ENCODE data around the gene OTUD4.

The OTUD4 gene

DNA sequence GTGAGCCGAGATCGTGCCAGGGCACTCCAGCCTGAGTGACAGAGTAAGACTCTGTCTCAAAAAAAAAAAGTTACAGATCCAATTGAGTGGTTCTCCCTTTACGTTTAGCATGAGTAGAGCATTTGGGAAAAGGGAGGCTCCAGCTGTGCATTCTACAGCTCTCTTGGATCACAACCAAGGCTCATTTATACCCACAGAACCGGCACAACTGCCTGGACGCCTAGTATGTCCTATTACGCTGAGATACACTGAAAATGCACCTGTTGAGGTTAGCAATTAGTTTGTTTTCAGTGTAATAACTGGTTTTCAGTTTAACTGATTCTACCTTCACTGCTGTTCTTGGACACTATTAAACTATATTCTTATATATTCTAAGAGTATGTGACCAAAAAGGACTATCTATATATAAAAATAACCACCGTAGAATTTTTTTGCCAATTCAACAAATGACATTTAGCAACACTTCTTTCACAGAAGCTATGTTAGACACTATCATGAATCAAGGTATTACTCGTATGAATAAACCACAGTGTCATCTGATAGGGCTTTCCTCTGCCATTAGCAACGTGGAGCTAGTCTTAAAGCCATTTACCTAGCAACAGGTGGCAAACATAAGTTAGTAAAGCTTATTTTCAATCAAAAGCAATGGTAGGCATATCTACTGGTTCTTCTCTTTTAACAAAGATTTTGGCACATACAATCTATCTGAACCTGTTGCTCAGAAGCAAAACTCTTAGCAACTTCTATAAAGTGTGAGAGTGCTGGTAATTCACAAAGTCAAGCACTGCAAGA lies 3.6 kb downstream of the OTUD4 start:
- no peak for DNase-seq (ENCODE audit: low spot score)
- in situ Hi-C loops (cut with MboI; ENCODE audit: low pct_unique_long_range_greater_than_20kb, low sequenced_read_pairs, unreplicated experiment): no loop called here
- TF ChIP-seq, protein P1, sequence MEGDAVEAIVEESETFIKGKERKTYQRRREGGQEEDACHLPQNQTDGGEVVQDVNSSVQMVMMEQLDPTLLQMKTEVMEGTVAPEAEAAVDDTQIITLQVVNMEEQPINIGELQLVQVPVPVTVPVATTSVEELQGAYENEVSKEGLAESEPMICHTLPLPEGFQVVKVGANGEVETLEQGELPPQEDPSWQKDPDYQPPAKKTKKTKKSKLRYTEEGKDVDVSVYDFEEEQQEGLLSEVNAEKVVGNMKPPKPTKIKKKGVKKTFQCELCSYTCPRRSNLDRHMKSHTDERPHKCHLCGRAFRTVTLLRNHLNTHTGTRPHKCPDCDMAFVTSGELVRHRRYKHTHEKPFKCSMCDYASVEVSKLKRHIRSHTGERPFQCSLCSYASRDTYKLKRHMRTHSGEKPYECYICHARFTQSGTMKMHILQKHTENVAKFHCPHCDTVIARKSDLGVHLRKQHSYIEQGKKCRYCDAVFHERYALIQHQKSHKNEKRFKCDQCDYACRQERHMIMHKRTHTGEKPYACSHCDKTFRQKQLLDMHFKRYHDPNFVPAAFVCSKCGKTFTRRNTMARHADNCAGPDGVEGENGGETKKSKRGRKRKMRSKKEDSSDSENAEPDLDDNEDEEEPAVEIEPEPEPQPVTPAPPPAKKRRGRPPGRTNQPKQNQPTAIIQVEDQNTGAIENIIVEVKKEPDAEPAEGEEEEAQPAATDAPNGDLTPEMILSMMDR (IDR thresholded peaks at IDR 0.05; ENCODE audit: extremely low read depth, insufficient read depth, missing control alignments): no peak

DNA sequence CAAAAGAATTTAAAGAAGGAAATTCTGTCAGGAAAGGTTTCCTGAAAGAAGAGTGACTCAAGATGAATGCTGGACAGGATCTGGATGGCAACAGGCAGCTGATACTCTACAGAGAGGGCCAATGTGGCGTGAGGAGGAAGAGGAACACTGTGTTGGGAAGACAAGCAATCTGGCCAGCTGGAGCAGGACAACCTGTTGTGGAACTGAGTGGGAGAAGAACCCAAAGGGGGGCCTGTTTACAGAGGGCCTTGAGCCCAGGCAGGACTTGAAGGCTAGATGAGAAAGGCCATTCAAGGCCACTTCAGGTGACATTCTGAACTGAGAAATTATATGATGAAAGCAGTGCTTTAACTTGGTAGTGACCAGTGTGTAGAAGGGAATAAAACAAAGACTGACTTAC lies 8.5 kb downstream of the OTUD4 start:
- in situ Hi-C loops (cut with MboI; ENCODE audit: low pct_unique_long_range_greater_than_20kb, low sequenced_read_pairs, unreplicated experiment): no loop called here
- TF ChIP-seq, protein P1 (IDR thresholded peaks at IDR 0.05; ENCODE audit: extremely low read depth, insufficient read depth, missing control alignments): no peak
- DNase-seq (ENCODE audit: low spot score): no peak

- TF ChIP-seq, protein P1 (IDR thresholded peaks at IDR 0.05; ENCODE audit: extremely low read depth, insufficient read depth, missing control alignments): no peak
- DNase-seq (ENCODE audit: low spot score): no peak
- in situ Hi-C loops (cut with MboI; ENCODE audit: low pct_unique_long_range_greater_than_20kb, low sequenced_read_pairs, unreplicated experiment): no loop called here
These were observed 10.2 kb downstream of the OTUD4 start for GRCh38 chr4:145170223-145170622.

- TF ChIP-seq, protein P1 (IDR thresholded peaks at IDR 0.05; ENCODE audit: extremely low read depth, insufficient read depth, missing control alignments): no peak
- in situ Hi-C loops (cut with MboI; ENCODE audit: low pct_unique_long_range_greater_than_20kb, low sequenced_read_pairs, unreplicated experiment): no loop called here
- DNase-seq (ENCODE audit: low spot score): no peak
These were observed 11.7 kb downstream of the OTUD4 start for GRCh38 chr4:145168581-145169187.

DNA sequence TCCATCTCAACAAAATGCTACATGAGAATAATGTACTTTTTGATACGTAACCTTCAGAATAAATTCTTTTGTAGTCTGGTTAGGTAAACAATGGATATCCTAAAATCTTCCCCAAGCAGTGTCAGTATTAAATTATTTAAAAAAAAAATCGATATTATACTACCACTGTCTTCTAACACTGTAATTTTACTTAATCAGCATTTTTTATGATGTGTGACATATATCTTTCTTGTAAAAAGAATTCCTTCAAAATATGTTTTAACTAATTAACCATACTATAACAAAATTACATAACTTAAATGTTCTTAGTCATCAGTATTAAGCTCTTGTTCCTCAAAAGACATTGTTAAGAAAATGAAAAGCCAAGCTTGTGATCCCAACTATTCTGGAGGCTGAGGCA lies 12.5 kb downstream of the OTUD4 start:
- TF ChIP-seq, protein P1 (IDR thresholded peaks at IDR 0.05; ENCODE audit: extremely low read depth, insufficient read depth, missing control alignments): no peak
- in situ Hi-C loops (cut with MboI; ENCODE audit: low pct_unique_long_range_greater_than_20kb, low sequenced_read_pairs, unreplicated experiment): no loop called here

DNA sequence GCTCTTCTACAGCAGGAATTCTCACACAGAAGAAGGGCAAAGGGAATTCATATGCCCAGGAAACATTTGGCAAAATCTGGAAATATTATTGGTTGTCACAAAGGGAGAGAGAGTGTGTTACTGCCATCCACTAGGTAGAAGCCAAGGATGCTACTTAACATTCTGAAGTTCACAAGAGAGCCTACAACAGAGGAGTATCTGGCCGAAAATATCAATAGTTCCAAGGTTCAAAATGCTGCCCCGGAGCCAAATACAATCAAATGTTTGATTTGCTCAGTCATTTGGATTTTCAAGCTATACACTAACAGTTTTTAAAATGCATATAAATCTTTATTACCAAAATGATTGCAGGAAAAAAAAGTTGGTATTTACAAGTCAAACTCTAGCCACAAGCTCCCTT lies 18.8 kb downstream of the OTUD4 start:
- in situ Hi-C loops (cut with MboI; ENCODE audit: low pct_unique_long_range_greater_than_20kb, low sequenced_read_pairs, unreplicated experiment): no loop called here
- DNase-seq (ENCODE audit: low spot score): no peak
- TF ChIP-seq, protein P1 (IDR thresholded peaks at IDR 0.05; ENCODE audit: extremely low read depth, insufficient read depth, missing control alignments): no peak

More for the DNA sequence above, 12.5 kb downstream of the OTUD4 start:
- no peak for DNase-seq (ENCODE audit: low spot score)
